K562 (cell line): ENCODE measurements around the gene KIAA0513. TPM values are rescaled to one million over a fixed set of nuclear protein-coding genes. Genes with fewer than 3 reads are reported as not detected.

Source experiments
- BDP1 ChIP-seq: IDR thresholded peaks from 3 replicates; pipeline ENCODE4 v1.6.1; 2011; ENCODE audit not compliant: insufficient read length, insufficient read depth
- CSDE1 ChIP-seq, 2 experiments: fragments of 450-650 bp; IDR thresholded peaks; 2 replicates each; pipeline ENCODE4 v1.6.1; 2016; ENCODE audit warnings: mild to moderate bottlenecking in 1 of 2
- DPF2 ChIP-seq: fragments of 450-650 bp; IDR thresholded peaks from 2 replicates; pipeline ENCODE4 v1.6.1; 2016
- FOXJ3 ChIP-seq: sonication (generic); formaldehyde crosslinking; IDR thresholded peaks from 2 replicates; pipeline ENCODE4 v1.4.0; 2020; ENCODE audit warnings: mild to moderate bottlenecking, missing genetic modification reagents
- HDAC8 ChIP-seq: fragments of 450-650 bp; IDR thresholded peaks from 2 replicates; pipeline ENCODE4 v1.6.1; 2016; ENCODE audit warnings: mild to moderate bottlenecking, missing genetic modification characterization, moderate library complexity, missing compliant biosample characterization
- MAFG ChIP-seq: fragments of 450-650 bp; conservative IDR thresholded peaks from 2 replicates; pipeline ENCODE4 v1.6.1; 2016; ENCODE audit warnings: missing genetic modification characterization, missing compliant biosample characterization
- MYBL2 ChIP-seq, 2 experiments: fragments of 450-650 bp in 1 of 2; sonication (generic) in 1 of 2; formaldehyde crosslinking in 1 of 2; IDR thresholded peaks; 2 replicates each; pipeline versions ENCODE4 v1.6.1 to v1.8.1; 2017 to 2022; ENCODE audit warnings: borderline replicate concordance in 1 of 2, inconsistent platforms in 1 of 2, low read depth in 1 of 2, mild to moderate bottlenecking in 1 of 2, missing genetic modification reagents in 1 of 2, moderate library complexity in 1 of 2
- SMAD1 ChIP-seq: fragments of 150-350 bp; IDR thresholded peaks from 2 replicates; pipeline ENCODE4 v1.6.1; 2014; ENCODE audit warnings: low read length, low read depth; ENCODE audit not compliant: partially characterized antibody
- SMARCB1 ChIP-seq: IDR thresholded peaks from 2 replicates; pipeline ENCODE4 v1.6.1; 2011; ENCODE audit warnings: improper control_type of control experiment, low read depth; ENCODE audit not compliant: insufficient read length
- SMC3 ChIP-seq: conservative IDR thresholded peaks from 2 replicates; pipeline ENCODE4 v1.6.1; 2011; ENCODE audit warnings: low read depth, low read length, improper control_type of control experiment; ENCODE audit not compliant: insufficient read depth
- SUPT5H ChIP-seq: fragments of 450-650 bp; IDR thresholded peaks from 2 replicates; pipeline ENCODE4 v1.6.1; 2016
- TOE1 ChIP-seq, 2 experiments: fragments of 450-650 bp in 1 of 2; sonication (generic) in 1 of 2; formaldehyde crosslinking in 1 of 2; IDR thresholded peaks; 2 replicates each; pipeline versions ENCODE4 v1.7.1 to v1.8.0; 2016 to 2022; ENCODE audit warnings: borderline replicate concordance in 2 of 2, mild to moderate bottlenecking in 2 of 2, antibody characterized with exemption in 1 of 2, inconsistent platforms in 1 of 2, low read depth in 1 of 2, missing genetic modification reagents in 1 of 2, moderate library complexity in 1 of 2
- ZNF436 ChIP-seq: fragments of 250-450, 450-650 bp; sonication (Bioruptor Pico); formaldehyde crosslinking; IDR thresholded peaks from 2 replicates; pipeline ENCODE4 v1.7.0; 2020; ENCODE audit warnings: mild to moderate bottlenecking
- polyA plus RNA-seq, 8 experiments: library from polyadenylated mRNA; depleted of rRNA in 4 of 8; stranded (reverse) in 5 of 8; unstranded in 3 of 8; fragments of >200 nt; fragmentation: Nextera tagmentation in 2 of 8; fragmentation: Illumina TruSeq in 1 of 8; extraction: Ambion mirVana in 2 of 8; extraction: Trizol in 1 of 8; gene quantifications; 2 replicates each; pipeline versions ENCODE4 v1.2.1 to v1.2.3, GENCODE V29; 2011 to 2014; ENCODE audit warnings: inconsistent platforms in 1 of 8, missing spikeins in 1 of 8
- total RNA-seq, 7 experiments: library from RNA; depleted of rRNA in 6 of 7; stranded (reverse); fragments of >200 nt in 6 of 7; fragmentation: Illumina TruSeq in 2 of 7; extraction: Trizol in 2 of 7; gene quantifications; 2 replicates each; pipeline versions ENCODE4 v1.2.1 to v1.2.3, GENCODE V29; 2011 to 2021; ENCODE audit warnings: low replicate concordance in 1 of 7
- TF ChIP-seq, protein P1 (sequence below): fragments of 250-450 bp; sonication (Bioruptor Pico); IDR thresholded peaks from 2 replicates; pipeline ENCODE4 v1.4.0; 2020
- TF ChIP-seq, protein P2 (sequence below): fragments of 450-650 bp; formaldehyde crosslinking; IDR thresholded peaks from 2 replicates; pipeline ENCODE4 v1.4.0; 2020; ENCODE audit warnings: mild to moderate bottlenecking, moderate library complexity
- TF ChIP-seq, protein P3 (sequence below): fragments of 450-650 bp; IDR thresholded peaks from 2 replicates; pipeline ENCODE4 v1.6.1; 2017; ENCODE audit warnings: antibody characterized with exemption

The KIAA0513 gene
- total and polyA plus RNA-seq, 9 of the 15 experiments (the other 6 are each of a cell fraction or from before 2014, with no cell fraction given), result 0.18 to 13.7 (median 10.2) TPM

DNA sequence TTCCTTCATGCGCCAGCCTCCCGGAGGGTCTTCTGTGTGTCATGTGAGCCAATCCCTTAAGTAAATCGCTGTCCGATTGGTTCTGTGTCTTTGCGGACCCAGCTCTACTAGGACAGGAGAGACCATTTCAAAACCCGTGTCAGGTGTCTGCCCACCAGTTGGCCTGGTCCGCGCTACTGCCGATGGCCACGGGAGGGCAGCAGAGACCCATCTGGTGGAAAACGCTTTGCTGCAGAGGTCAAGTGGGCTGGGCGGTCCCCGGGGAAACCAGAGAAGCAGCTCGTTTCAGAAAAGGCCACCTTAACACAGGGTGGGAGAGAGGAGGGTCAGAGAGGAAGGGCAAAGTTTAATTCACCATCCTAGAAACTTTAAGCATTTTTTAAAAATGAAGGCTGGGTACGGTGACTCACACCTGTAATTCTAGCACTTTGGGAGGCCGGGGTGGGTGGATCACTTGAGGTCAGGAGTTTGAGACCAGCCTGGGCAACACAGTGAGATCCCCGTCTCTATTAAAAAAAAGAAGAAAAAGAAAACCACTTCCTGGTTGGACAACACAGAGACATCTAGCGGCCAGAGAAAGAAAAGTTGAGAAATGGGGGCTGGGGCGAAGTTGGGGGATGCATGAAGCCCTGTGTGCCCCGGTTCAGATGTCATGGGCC, 87.4 kb downstream of the KIAA0513 start (continued):
- TF ChIP-seq, protein P1, sequence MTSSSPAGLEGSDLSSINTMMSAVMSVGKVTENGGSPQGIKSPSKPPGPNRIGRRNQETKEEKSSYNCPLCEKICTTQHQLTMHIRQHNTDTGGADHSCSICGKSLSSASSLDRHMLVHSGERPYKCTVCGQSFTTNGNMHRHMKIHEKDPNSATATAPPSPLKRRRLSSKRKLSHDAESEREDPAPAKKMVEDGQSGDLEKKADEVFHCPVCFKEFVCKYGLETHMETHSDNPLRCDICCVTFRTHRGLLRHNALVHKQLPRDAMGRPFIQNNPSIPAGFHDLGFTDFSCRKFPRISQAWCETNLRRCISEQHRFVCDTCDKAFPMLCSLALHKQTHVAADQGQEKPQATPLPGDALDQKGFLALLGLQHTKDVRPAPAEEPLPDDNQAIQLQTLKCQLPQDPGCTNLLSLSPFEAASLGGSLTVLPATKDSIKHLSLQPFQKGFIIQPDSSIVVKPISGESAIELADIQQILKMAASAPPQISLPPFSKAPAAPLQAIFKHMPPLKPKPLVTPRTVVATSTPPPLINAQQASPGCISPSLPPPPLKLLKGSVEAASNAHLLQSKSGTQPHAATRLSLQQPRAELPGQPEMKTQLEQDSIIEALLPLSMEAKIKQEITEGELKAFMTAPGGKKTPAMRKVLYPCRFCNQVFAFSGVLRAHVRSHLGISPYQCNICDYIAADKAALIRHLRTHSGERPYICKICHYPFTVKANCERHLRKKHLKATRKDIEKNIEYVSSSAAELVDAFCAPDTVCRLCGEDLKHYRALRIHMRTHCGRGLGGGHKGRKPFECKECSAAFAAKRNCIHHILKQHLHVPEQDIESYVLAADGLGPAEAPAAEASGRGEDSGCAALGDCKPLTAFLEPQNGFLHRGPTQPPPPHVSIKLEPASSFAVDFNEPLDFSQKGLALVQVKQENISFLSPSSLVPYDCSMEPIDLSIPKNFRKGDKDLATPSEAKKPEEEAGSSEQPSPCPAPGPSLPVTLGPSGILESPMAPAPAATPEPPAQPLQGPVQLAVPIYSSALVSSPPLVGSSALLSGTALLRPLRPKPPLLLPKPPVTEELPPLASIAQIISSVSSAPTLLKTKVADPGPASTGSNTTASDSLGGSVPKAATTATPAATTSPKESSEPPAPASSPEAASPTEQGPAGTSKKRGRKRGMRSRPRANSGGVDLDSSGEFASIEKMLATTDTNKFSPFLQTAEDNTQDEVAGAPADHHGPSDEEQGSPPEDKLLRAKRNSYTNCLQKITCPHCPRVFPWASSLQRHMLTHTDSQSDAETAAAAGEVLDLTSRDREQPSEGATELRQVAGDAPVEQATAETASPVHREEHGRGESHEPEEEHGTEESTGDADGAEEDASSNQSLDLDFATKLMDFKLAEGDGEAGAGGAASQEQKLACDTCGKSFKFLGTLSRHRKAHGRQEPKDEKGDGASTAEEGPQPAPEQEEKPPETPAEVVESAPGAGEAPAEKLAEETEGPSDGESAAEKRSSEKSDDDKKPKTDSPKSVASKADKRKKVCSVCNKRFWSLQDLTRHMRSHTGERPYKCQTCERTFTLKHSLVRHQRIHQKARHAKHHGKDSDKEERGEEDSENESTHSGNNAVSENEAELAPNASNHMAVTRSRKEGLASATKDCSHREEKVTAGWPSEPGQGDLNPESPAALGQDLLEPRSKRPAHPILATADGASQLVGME, result no peak
- TF ChIP-seq, protein P2, sequence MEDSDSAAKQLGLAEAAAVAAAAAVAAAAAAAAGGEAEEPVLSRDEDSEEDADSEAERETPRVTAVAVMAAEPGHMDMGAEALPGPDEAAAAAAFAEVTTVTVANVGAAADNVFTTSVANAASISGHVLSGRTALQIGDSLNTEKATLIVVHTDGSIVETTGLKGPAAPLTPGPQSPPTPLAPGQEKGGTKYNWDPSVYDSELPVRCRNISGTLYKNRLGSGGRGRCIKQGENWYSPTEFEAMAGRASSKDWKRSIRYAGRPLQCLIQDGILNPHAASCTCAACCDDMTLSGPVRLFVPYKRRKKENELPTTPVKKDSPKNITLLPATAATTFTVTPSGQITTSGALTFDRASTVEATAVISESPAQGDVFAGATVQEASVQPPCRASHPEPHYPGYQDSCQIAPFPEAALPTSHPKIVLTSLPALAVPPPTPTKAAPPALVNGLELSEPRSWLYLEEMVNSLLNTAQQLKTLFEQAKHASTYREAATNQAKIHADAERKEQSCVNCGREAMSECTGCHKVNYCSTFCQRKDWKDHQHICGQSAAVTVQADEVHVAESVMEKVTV (CRISPR knock-in tag), result peak; percentile 92
- TF ChIP-seq SMAD1 (no peak), SMARCB1 (no peak), DPF2 (peak; percentile 85), BDP1 (no peak), MAFG (no peak), ZNF436 (CRISPR knock-in tag) (no peak), FOXJ3 (CRISPR knock-in tag) (no peak), CSDE1 (IDR thresholded peaks at IDR 0.05) (no peak), SUPT5H (no peak), HDAC8 (tag) (no peak), MYBL2 (IDR thresholded peaks at IDR 0.05; ENCODE audit: low read depth) (no peak), MYBL2 (CRISPR knock-in tag; IDR thresholded peaks at IDR 0.05; ENCODE audit: borderline replicate concordance) (no peak), TOE1 (IDR thresholded peaks at IDR 0.05; ENCODE audit: borderline replicate concordance) (peak; percentile 68; the same call in 1 of the 2 replicates), TOE1 (CRISPR knock-in tag; IDR thresholded peaks at IDR 0.05; ENCODE audit: borderline replicate concordance, low read depth) (no peak), SMC3 (peak; percentile 94)
- TF ChIP-seq, protein P3, sequence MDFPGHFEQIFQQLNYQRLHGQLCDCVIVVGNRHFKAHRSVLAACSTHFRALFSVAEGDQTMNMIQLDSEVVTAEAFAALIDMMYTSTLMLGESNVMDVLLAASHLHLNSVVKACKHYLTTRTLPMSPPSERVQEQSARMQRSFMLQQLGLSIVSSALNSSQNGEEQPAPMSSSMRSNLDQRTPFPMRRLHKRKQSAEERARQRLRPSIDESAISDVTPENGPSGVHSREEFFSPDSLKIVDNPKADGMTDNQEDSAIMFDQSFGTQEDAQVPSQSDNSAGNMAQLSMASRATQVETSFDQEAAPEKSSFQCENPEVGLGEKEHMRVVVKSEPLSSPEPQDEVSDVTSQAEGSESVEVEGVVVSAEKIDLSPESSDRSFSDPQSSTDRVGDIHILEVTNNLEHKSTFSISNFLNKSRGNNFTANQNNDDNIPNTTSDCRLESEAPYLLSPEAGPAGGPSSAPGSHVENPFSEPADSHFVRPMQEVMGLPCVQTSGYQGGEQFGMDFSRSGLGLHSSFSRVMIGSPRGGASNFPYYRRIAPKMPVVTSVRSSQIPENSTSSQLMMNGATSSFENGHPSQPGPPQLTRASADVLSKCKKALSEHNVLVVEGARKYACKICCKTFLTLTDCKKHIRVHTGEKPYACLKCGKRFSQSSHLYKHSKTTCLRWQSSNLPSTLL, result no peak
